ENCODE data around the gene DTNA.

Gene DTNA

GRCh38 chr18:34859496-34859895, 149.4 kb downstream of the DTNA start:
- DNase-seq (ENCODE audit: low read depth): no peak

- no peak for DNase-seq (ENCODE audit: low read depth)
These were observed 152.5 kb downstream of the DTNA start for GRCh38 chr18:34862561-34862960.

DNA sequence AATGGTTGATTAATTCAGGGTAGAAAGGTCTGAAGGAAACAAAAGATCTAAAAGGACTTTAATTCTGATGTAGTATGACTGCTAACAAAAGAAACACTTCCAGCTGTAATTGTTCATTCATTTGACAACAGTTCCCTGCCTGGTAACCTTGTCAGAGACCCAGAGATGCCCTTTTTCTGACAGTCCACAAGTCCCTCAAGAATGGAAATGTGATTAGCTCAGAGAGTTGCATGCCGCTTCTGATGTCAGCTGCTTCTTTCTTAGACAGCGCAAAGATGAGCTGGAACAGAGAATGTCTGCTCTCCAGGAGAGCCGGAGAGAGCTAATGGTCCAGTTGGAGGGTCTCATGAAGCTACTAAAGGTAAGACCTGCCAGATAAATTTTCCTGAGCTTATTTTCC, 153.6 kb downstream of the DTNA start:
- no peak for DNase-seq (ENCODE audit: low read depth)

GRCh38 chr18:34864836-34865497, 154.9 kb downstream of the DTNA start:
- no peak for DNase-seq (ENCODE audit: low read depth)

- no peak for DNase-seq (ENCODE audit: low read depth)
These were observed 156.2 kb downstream of the DTNA start for GRCh38 chr18:34866310-34866709.

- DNase-seq (ENCODE audit: low read depth): no peak
These were observed 156.6 kb downstream of the DTNA start for GRCh38 chr18:34866739-34867138.

GRCh38 chr18:34867520-34867919, 157.4 kb downstream of the DTNA start:
- no peak for DNase-seq (ENCODE audit: low read depth)

DNA sequence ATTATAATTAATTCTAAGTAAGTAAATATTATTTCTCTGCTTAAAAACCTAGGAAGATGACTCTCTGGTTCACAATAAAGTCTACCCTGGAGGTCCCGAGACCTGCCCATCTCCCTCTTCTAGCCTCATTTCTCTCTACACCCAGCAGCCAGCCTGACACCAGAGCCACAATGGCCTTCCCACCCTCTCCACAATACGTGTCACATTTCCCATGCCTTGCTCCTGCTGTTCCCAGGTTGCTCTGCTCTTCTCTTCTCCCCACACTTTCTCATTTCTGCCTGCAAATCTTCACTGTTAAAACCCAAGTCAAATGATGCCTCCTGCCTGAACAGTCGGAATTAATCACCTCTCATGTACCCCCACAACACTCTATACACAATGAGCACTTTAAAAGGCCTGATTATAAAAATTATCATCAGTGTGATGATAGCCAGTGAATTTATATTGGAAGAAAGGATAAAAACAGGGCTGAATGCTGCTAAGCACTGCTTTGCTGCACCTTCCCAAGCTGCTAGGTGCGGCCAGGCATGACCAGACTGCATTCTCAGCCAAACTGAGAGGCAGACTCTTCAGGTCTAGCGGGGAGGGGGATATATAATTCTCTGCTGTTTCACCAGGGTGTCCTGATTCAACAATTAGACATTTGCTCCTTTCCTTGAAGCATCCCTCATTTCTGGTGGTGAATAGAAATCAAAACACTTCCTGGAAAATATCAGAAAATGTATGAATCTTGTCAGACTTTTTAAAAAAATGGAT, 160.6 kb downstream of the DTNA start:
- DNase-seq (ENCODE audit: low read depth): no peak

- DNase-seq (ENCODE audit: low read depth): no peak
These were observed 161.3 kb downstream of the DTNA start for GRCh38 chr18:34871435-34871834.

GRCh38 chr18:34872066-34872465, 162.0 kb downstream of the DTNA start:
- DNase-seq (ENCODE audit: low read depth): no peak

- no peak for DNase-seq (ENCODE audit: low read depth)
These were observed 164.0 kb downstream of the DTNA start for GRCh38 chr18:34873986-34874580.

GRCh38 chr18:34875150-34875549, 165.1 kb downstream of the DTNA start:
- DNase-seq (ENCODE audit: low read depth): no peak

GRCh38 chr18:34880403-34880802, 170.3 kb downstream of the DTNA start:
- no peak for DNase-seq (ENCODE audit: low read depth)

GRCh38 chr18:34880882-34881834, 171.1 kb downstream of the DTNA start:
- no peak for DNase-seq (ENCODE audit: low read depth)

DNA sequence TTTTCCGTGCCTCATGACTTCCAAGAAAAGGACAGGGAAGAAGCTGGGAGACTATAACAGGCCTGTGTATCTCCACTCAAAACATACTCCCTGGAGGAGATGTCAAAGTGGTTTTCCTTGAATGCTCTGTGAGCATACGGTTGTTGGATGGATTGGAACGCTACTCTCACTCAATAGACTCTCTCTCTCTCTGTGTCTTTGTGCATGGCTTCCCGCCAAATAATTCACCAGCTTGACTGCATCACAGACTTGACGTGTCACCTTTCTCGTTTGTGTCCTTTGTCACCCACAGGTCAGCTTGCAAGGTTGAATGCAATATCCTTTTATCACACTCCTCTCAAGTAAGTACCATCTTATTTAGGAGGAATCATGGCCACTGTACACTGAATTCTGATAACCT, 174.3 kb downstream of the DTNA start:
- DNase-seq (ENCODE audit: low read depth): no peak

DNA sequence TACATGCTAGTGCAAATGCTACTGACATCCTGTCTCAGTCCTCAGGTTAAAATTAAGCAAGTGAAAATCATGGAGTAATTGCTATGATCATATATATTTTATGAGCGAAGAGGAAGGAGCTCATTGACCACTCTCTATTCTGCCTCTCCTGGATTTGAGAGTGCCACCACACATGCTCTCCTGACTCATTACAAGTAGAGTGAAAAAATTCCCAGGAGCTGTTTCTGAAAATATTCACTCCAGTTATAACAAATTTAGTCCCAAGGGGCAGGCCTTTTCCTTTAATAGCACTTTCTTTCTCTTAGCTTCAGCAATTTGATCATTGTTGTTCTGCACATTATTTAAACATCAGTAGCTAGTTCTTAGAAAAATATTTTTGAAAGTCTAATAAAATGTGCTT, 176.1 kb downstream of the DTNA start:
- no peak for DNase-seq (ENCODE audit: low read depth)

GRCh38 chr18:34887881-34888580, 177.9 kb downstream of the DTNA start:
- no peak for DNase-seq (ENCODE audit: low read depth)

GRCh38 chr18:34890486-34891085, 180.5 kb downstream of the DTNA start:
- DNase-seq (ENCODE audit: low read depth): no peak

GRCh38 chr18:34892379-34892778, 182.3 kb downstream of the DTNA start:
- DNase-seq (ENCODE audit: low read depth): no peak

GRCh38 chr18:34893239-34893638, 183.1 kb downstream of the DTNA start:
- no peak for DNase-seq (ENCODE audit: low read depth)

DNA sequence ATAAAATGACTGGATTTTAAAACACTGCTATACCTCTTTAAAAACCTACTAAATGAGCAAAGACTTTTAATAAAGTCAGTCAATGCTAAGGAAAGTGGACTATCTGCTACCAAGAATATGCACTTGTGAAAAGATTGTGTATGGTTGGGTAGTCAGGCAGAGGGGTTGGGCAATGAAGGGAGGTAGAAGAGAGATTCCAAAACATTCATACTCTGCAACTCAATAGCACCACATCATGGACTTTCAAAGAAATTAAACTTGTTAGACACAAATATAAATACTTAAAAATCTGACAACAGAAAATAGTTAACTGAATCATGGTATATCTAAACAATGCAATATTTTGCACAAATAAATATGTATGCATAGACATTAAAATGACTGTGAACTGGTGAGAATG, 191.2 kb downstream of the DTNA start:
- DNase-seq (ENCODE audit: low read depth): no peak

Measured in activated T-helper 1 cell treated with Interleukin-2 at 50 U/mL for 16 hours (primary cell).